ENCODE results near the gene MYH11. TPM values are rescaled to one million over a fixed set of nuclear protein-coding genes. Genes with fewer than 3 reads are reported as not detected.
A peak's percentile ranks its signal among the peaks of the same experiment; 100 is the strongest.

The MYH11 gene
- total and polyA plus RNA-seq, 2 experiments from 2014 or later, result 2.0 to 12.2 TPM

DNA sequence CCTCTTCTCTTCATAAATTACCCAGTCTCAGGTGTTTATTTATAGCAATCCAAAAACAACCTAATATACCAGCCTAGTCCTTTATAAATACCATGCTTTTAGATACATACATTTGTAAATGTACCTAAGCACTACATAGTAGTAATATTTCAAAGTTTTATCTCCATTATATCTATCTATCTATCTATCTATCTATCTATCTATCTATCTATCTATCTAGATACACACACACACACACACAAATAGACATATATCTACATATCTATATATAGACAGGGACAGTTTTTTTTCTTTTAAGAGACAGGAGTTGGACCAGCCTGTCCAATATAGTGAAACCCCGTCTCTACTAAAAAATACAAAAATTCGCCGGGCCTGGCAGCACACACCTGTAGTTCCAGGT, 25.7 kb upstream of the MYH11 start:
- H3K4me3 ChIP-seq, result no peak overlapping the region
- TF ChIP-seq CTCF (IDR thresholded peaks at IDR 0.05; ENCODE audit: low read depth, low read length), result no peak
- H3K27me3 ChIP-seq, result no peaks in the 10 kb centered on the region
- no peak overlapping the region for H3K27ac ChIP-seq
- DNase-seq (ENCODE audit: low read depth in 1 of 2, low spot score in 1 of 2), result no peak
- H3K36me3 ChIP-seq, result peaks cover 14% of the 10 kb centered on the region
- no peaks in the 10 kb centered on the region for H3K9me3 ChIP-seq (ENCODE audit: low read depth)
- H3K4me1 ChIP-seq (ENCODE audit: low read depth), result no peaks in the 10 kb centered on the region

- no peak overlapping the region for H3K4me3 ChIP-seq
- no peak overlapping the region for H3K27ac ChIP-seq
- no peak for DNase-seq (ENCODE audit: low read depth in 1 of 2, low spot score in 1 of 2)
- H3K27me3 ChIP-seq, result no peaks in the 10 kb centered on the region
- H3K9me3 ChIP-seq (ENCODE audit: low read depth), result no peaks in the 10 kb centered on the region
- H3K36me3 ChIP-seq, result peaks cover 17% of the 10 kb centered on the region
- no peaks in the 10 kb centered on the region for H3K4me1 ChIP-seq (ENCODE audit: low read depth)
- TF ChIP-seq CTCF (IDR thresholded peaks at IDR 0.05; ENCODE audit: low read depth, low read length), result no peak
Observed at GRCh38 chr16:15881794-15882379, 25.1 kb upstream of the MYH11 start.

- peaks cover 17% of the 10 kb centered on the region for H3K36me3 ChIP-seq
- no peak for DNase-seq (ENCODE audit: low read depth in 1 of 2, low spot score in 1 of 2)
- H3K9me3 ChIP-seq (ENCODE audit: low read depth), result no peaks in the 10 kb centered on the region
- H3K27ac ChIP-seq, result no peak overlapping the region
- no peaks in the 10 kb centered on the region for H3K4me1 ChIP-seq (ENCODE audit: low read depth)
- no peaks in the 10 kb centered on the region for H3K27me3 ChIP-seq
- H3K4me3 ChIP-seq, result no peak overlapping the region
- TF ChIP-seq CTCF (IDR thresholded peaks at IDR 0.05; ENCODE audit: low read depth, low read length), result no peak
Observed at GRCh38 chr16:15880434-15881308, 23.8 kb upstream of the MYH11 start.

- H3K4me3 ChIP-seq, result no peak overlapping the region
- peaks cover 17% of the 10 kb centered on the region for H3K36me3 ChIP-seq
- H3K27me3 ChIP-seq, result no peaks in the 10 kb centered on the region
- H3K27ac ChIP-seq, result no peak overlapping the region
- H3K4me1 ChIP-seq (ENCODE audit: low read depth), result no peaks in the 10 kb centered on the region
- DNase-seq (ENCODE audit: low read depth in 1 of 2, low spot score in 1 of 2), result peak in 1 of 2 donors; percentile 82
- H3K9me3 ChIP-seq (ENCODE audit: low read depth), result no peaks in the 10 kb centered on the region
- no peak for TF ChIP-seq CTCF (IDR thresholded peaks at IDR 0.05; ENCODE audit: low read depth, low read length)
Observed at GRCh38 chr16:15879255-15879811, 22.5 kb upstream of the MYH11 start.

DNA sequence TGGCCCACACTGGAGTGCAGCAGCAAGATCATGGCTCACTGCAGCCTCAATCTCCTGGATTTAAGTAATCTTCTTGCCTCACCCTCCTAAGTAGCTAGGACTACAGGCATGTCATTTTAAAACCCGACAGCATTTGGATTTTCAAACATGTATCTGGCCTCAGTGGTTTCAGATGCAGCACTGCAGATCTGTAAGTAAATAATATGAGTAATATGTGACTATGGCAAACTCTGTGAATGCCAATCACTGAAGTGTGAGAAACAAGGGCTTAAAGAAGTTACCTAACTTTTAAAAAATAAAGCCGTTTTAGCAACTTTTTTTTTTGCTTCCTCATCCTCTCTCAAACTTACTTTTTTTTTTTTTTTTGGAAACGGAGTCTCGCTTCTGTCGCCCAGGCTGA, 19.7 kb upstream of the MYH11 start:
- Histone ChIP-seq H3K9me3 (ENCODE audit: low read depth) (no peaks in the 10 kb centered on the region), H3K36me3 (peaks cover 12% of the 10 kb centered on the region), H3K4me3 (no peak overlapping the region), H3K4me1 (ENCODE audit: low read depth) (no peaks in the 10 kb centered on the region), H3K27me3 (no peaks in the 10 kb centered on the region), H3K27ac (no peak overlapping the region)
- TF ChIP-seq CTCF (IDR thresholded peaks at IDR 0.05; ENCODE audit: low read depth, low read length), result no peak
- DNase-seq (ENCODE audit: low read depth in 1 of 2, low spot score in 1 of 2), result no peak

All from cardiac muscle cell (in vitro differentiated cells and primary cell).